HG02623 (cell line): Measurements from ENCODE around the gene UTF1.
"Not testable (repeated sequence)": the region's sequence is repeated elsewhere in the genome, so short reads cannot be mapped to it uniquely, and the experiment has no call there.

Source experiments
- ATAC-seq: cut with Tn5 transposase; IDR thresholded peaks from one replicate; pipeline ENCODE4 v1.9.1; 2021; ENCODE audit warnings: moderate library complexity; ENCODE audit not compliant: unreplicated experiment

The UTF1 gene

DNA sequence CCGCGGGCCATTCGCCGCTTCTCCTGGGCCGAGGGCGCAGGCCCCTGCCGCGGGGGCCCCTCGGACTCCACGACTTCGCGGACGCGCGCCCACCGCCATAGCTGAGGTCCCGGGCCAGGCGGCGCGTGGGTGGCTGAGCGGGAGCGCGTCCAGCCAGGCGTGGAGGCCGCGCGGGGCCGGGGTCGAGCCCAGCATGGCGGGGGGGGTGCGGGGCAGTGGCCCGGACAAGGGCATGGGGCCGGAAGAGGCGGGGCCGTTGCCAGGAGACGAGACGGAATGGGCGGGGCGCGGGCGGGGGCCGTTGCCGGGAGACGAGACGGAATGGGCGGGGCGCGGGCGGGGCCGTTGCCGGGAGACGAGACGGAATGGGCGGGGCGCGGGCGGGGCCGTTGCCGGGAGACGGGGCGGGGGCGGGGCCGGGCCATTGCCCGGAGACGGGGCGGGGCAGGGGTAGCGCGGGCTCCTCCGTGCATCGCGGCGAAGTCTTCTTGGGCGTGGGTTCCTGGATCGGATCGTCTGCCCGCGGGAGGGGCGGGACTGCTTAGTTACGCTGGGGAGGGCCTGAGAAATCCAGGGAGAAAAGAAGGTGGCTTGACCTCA lies 31.8 kb downstream of the UTF1 start:
- peak; percentile 64 for ATAC-seq

GRCh38 chr10:133262696-133263095 lies 32.7 kb downstream of the UTF1 start:
- no peak for ATAC-seq

- ATAC-seq: no peak
Measured at GRCh38 chr10:133263674-133264073, 33.7 kb downstream of the UTF1 start.

DNA sequence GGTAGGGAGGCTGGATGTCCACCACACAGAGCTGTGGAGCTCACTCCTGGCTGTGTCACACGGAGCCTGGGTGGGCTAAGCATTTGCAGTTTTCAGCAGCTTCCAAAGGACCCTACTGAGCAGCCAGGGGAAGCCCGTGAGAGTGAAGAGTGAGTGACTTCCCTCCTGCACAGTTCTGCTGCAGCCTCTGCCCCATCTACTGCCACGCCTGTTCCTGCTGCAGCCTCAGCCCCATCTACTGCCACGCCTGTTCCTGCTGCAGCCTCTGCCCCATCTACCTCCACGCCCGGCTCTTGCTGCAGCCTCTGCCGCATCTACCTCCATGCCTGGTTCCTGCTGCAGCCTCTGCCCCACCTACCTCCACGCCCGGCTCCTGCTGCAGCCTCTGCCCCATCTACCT lies 34.4 kb downstream of the UTF1 start:
- no peak for ATAC-seq

DNA sequence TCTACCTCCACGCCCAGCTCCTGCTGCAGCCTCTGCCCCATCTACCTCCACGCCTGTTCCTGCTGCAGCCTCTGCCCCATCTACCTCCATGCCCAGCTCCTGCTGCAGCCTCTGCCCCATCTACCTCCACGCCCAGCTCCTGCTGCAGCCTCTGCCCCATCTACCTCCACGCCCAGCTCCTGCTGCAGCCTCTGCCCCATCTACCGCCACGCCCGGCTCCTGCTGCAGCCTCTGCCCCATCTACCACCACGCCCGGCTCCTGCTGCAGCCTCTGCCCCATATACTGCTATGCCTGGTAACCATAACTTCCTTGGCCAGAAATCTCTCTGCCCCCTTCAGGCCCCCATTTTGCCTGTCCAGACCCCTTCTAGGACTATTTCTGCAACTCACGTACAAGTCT lies 35.0 kb downstream of the UTF1 start:
- not testable (repeated sequence) for ATAC-seq

- ATAC-seq: no peak
Measured at GRCh38 chr10:133266056-133266795, 36.2 kb downstream of the UTF1 start.

GRCh38 chr10:133267293-133267692 lies 37.3 kb downstream of the UTF1 start:
- ATAC-seq: no peak

- no peak for ATAC-seq
Measured at GRCh38 chr10:133267829-133268228, 37.8 kb downstream of the UTF1 start.

DNA sequence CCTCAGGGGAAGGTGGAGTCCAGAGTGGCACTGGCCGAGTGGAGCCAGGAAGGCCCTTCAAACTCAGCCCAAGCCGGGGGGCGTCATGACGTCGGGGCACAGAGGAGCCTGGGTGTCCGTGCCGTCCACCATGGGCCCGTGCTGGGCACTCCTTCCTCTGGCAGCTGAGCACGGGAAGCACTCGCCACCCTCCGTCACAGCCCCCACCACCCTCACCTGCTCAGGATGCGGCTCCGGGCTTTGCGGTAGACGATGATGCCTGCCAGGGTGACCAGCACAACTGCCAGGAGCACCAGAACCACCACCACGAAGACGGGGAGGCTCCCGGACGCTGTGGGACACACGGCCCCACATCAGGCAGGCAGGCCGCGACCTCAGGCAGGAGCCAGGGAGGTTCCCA lies 38.5 kb downstream of the UTF1 start:
- ATAC-seq: no peak

DNA sequence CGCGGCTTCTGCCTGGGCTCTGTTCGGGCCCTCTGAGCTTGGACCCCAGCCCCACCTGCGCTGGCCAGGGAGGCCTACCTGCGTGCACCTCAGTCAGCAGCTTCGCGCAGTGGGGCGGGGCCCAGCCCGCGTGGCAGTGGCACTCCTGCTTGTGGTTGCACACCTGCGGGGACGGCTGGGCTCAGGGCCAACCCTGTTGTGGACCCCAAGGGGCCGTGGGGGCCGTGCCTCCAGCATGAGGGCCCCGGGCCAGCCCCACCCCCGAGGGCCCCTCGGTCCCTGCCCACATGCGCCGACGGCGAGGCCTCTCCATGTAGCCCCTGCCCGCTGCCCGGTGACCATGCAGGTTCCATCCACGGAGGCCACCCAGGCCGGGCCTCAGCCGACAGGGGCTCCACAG lies 39.4 kb downstream of the UTF1 start:
- no peak for ATAC-seq

DNA sequence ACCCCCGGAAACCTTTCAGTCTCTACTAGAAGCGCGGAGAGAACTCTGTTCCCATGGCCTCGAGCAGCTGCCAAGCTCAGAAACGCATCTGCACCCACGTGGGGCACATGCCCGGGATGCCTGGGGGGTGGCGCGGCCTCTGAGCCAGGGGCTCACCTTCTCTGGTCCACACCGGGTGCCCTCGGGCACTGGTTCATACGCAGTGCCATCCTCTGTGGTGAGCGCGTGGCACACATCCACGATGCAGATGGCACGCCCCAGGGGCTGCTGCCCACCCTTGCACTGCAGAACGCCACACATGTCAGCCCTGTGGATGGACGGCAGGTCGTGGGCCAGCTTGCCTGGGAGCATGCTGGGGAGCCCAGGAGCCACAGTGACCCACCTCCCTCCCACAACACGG lies 40.2 kb downstream of the UTF1 start:
- ATAC-seq: no peak

- no peak for ATAC-seq
Measured at GRCh38 chr10:133270773-133271297, 40.8 kb downstream of the UTF1 start.

GRCh38 chr10:133271521-133272300 lies 41.7 kb downstream of the UTF1 start:
- no peak for ATAC-seq

DNA sequence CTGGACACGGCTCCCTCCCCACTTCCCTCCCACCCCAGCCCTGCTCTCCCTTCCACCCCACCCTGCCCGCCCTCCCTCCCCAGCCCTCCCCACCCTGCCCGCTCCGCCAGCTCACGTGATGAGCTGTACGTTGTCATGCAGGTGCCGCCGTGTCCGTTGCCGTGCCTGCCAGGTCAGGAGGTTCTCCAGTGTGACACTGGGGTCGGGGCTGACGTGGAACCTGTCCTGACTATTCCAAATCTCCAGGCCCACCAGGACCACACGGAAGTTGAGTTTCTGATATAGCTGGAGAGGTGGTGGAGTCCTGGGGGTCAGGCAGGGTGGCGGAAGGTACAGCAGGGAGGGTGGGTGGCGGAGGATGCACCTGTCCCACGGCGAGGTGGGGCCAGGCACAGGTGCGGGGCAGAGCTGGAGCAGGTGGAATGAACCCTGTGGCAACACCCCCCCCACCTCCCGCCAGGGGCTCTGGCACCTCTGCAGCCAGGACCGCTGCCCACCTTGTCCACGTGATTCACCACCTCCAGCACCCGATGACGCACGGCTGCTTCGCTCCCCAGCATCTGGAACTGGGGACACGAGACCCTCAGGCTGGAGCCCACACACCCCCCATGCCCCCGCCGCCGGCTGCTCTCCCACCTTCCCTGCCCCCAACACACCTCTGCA lies 42.4 kb downstream of the UTF1 start:
- no peak for ATAC-seq

GRCh38 chr10:133272964-133273420 lies 43.0 kb downstream of the UTF1 start:
- no peak for ATAC-seq

GRCh38 chr10:133273534-133274143 lies 43.6 kb downstream of the UTF1 start:
- ATAC-seq: no peak

GRCh38 chr10:133274751-133275683 lies 45.0 kb downstream of the UTF1 start:
- ATAC-seq: peak; percentile 44

DNA sequence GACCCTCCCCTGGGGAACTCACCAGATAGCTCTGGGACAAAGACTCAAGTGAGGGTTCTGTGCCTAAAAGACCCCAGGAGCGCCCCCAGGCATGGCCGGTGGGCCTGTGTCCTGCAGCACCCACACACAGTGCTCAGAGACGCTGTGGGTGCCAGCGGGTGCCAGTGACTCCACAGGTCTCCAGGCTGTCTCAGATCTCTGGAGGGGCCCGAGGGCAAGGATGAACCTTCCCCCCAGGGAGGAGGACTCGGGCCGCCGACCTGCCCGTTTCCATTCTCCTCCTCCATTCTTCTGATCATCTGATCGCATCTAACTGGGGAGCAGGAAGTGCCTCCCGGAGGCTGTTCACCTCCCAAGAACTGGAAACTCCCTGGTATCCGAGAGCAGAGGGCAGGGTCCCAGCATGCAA lies 45.7 kb downstream of the UTF1 start:
- peak; percentile 32 for ATAC-seq

GRCh38 chr10:133276100-133276434 lies 46.0 kb downstream of the UTF1 start:
- ATAC-seq: no peak
